K562 (cell line): ENCODE data around the gene CHST15. TPM values are rescaled to one million over a fixed set of nuclear protein-coding genes. Genes with fewer than 3 reads are reported as not detected.

Experiments
- ATAC-seq: fragments of 200-7000 bp; cut with Tn5 transposase; 3 replicates; pipeline ENCODE4 v1.9.1; 2020; ENCODE audit warnings: moderate library complexity
- BruUV-seq: library from RNA; stranded (reverse); fragments of 400-500 nt; replicated peaks from 2 replicates; lab custom pipeline; 2021; lab: Mats Ljungman, UMichigan
- CTCF ChIA-PET: fragments of 300-600 bp; formaldehyde crosslinking; extraction: SDS; loops from one replicate; lab custom pipeline; 2021; ENCODE audit warnings: low intra/inter-chr PET ratio; lab: Yijun Ruan, JAX
- POLR2A ChIA-PET: fragments of 300-600, 350-650 bp; sonication (Branson Sonifier 250); formaldehyde crosslinking; extraction: SDS; loops from one replicate; lab custom pipeline; 2021; ENCODE audit warnings: antibody characterized with exemption, inconsistent platforms; lab: Yijun Ruan, JAX
- DNase-seq, 4 experiments: peaks; one replicate each; pipeline versions ENCODE4 v3.0.0 to v3.0.0-alpha.2; 2011 to 2018; ENCODE audit warnings: low spot score in 3 of 4, mixed read lengths in 3 of 4; ENCODE audit errors: extremely low read depth in 1 of 4
- FAIRE-seq: peaks from 2 replicates; lab custom pipeline; 2011; peaks lifted over from hg19 to GRCh38; lab: Jason Lieb, UNC
- H2AFZ ChIP-seq: 2 replicates; pipeline ENCODE4 v1.6.0; 2011; ENCODE audit warnings: low read depth, low read length, control low read depth, inconsistent platforms
- H3K27ac ChIP-seq: fragments of 200-600 bp; 3 replicates; pipeline ENCODE4 v1.8.0; 2011; ENCODE audit warnings: low read depth, mild to moderate bottlenecking, control low read depth, inconsistent platforms, low read length, moderate library complexity, mixed read lengths; ENCODE audit errors: extremely low read depth
- H3K27me3 ChIP-seq, 2 experiments: fragments of 300-600 bp in 1 of 2; 2 replicates in 1 of 2; 3 replicates in 1 of 2; pipeline versions ENCODE4 v1.6.0 to v1.8.0; 2011; ENCODE audit warnings: inconsistent platforms in 2 of 2, low read length in 2 of 2, mild to moderate bottlenecking in 1 of 2, mixed read lengths in 1 of 2, moderate library complexity in 1 of 2; ENCODE audit not compliant: control insufficient read depth in 2 of 2, insufficient read depth in 2 of 2
- H3K36me3 ChIP-seq: fragments of 300-600 bp; 3 replicates; pipeline ENCODE4 v1.8.0; 2011; ENCODE audit warnings: mild to moderate bottlenecking, low read length, inconsistent platforms; ENCODE audit not compliant: control insufficient read depth, insufficient read depth
- H3K4me1 ChIP-seq, 2 experiments: fragments of 200-600 bp in 1 of 2; replicated peaks in 1 of 2; 2 replicates in 1 of 2; 3 replicates in 1 of 2; pipeline versions ENCODE4 v1.5.1 to v1.8.0; 2011; ENCODE audit warnings: inconsistent platforms in 2 of 2, low read length in 2 of 2, mild to moderate bottlenecking in 1 of 2, mixed read lengths in 1 of 2, moderate library complexity in 1 of 2; ENCODE audit not compliant: control insufficient read depth in 2 of 2, insufficient read depth in 2 of 2
- H3K4me2 ChIP-seq: 2 replicates; pipeline ENCODE4 v1.6.1; 2011; ENCODE audit warnings: low read length, control low read depth, inconsistent platforms, mixed read lengths; ENCODE audit not compliant: insufficient read depth
- H3K4me3 ChIP-seq: fragments of 200-600 bp; sonication (generic), shearing (Covaris generic); 2 replicates; pipeline ENCODE4 v1.5.1; 2016; ENCODE audit warnings: control low read depth, inconsistent platforms
- H3K79me2 ChIP-seq: fragments of 200-600 bp; 3 replicates; pipeline ENCODE4 v1.8.0; 2011; ENCODE audit warnings: low read length, inconsistent platforms; ENCODE audit not compliant: control insufficient read depth, insufficient read depth
- H3K9ac ChIP-seq, 2 experiments: 2 replicates each; pipeline versions ENCODE4 v1.6.0 to v1.6.1; 2011; ENCODE audit warnings: low read depth in 2 of 2, low read length in 2 of 2, control low read depth in 1 of 2, inconsistent platforms in 1 of 2, mild to moderate bottlenecking in 1 of 2, mixed read lengths in 1 of 2; ENCODE audit not compliant: insufficient read depth in 1 of 2
- H3K9me1 ChIP-seq: one replicate; pipeline ENCODE4 v1.6.0; 2011; ENCODE audit warnings: inconsistent platforms, mild to moderate bottlenecking, low read length, moderate library complexity; ENCODE audit not compliant: control insufficient read depth, insufficient read depth
- H3K9me3 ChIP-seq: replicated peaks from 2 replicates; pipeline ENCODE4 v1.5.1; 2011; ENCODE audit warnings: low read depth, low read length, inconsistent platforms; ENCODE audit not compliant: control insufficient read depth, insufficient read depth
- H4K20me1 ChIP-seq: replicated peaks from 2 replicates; pipeline ENCODE4 v1.6.1; 2011; ENCODE audit warnings: low read length, inconsistent platforms, mixed read lengths; ENCODE audit not compliant: control insufficient read depth, insufficient read depth
- ARID2 ChIP-seq: fragments of 450-650 bp; IDR thresholded peaks from 2 replicates; pipeline ENCODE4 v1.6.1; 2017; ENCODE audit warnings: antibody characterized with exemption, mild to moderate bottlenecking
- FOXM1 ChIP-seq, 2 experiments: fragments of 450-650 bp in 1 of 2; sonication (generic) in 1 of 2; formaldehyde crosslinking in 1 of 2; IDR thresholded peaks; 2 replicates each; pipeline versions ENCODE4 v1.6.1 to v1.9.0; 2017 to 2022; ENCODE audit warnings: low read depth in 2 of 2, mild to moderate bottlenecking in 2 of 2, missing genetic modification reagents in 1 of 2, moderate library complexity in 1 of 2
- FOXO4 ChIP-seq: fragments of 450-650 bp; formaldehyde crosslinking; IDR thresholded peaks from 2 replicates; pipeline ENCODE4 v1.4.0; 2020; ENCODE audit warnings: mild to moderate bottlenecking, moderate library complexity
- GATAD2B ChIP-seq: fragments of 450-650 bp; IDR thresholded peaks from 2 replicates; pipeline ENCODE4 v1.6.1; 2017; ENCODE audit warnings: mild to moderate bottlenecking, borderline replicate concordance
- JUND ChIP-seq, 2 experiments: IDR thresholded peaks; 2 replicates in 1 of 2; 3 replicates in 1 of 2; pipeline ENCODE4 v1.6.1; 2011; ENCODE audit warnings: borderline replicate concordance in 2 of 2, low read depth in 2 of 2, low read length in 2 of 2, improper control_type of control experiment in 1 of 2, missing biosample characterization in 1 of 2, missing genetic modification characterization in 1 of 2, missing genetic modification reagents in 1 of 2
- SIX5 ChIP-seq, 2 experiments: IDR thresholded peaks; 2 replicates each; pipeline ENCODE4 v1.6.1; 2011; ENCODE audit warnings: low read length in 2 of 2, borderline replicate concordance in 1 of 2, low read depth in 1 of 2, mild to moderate bottlenecking in 1 of 2, moderate library complexity in 1 of 2; ENCODE audit not compliant: insufficient read depth in 1 of 2
- ZNF76 ChIP-seq: fragments of 250-450 bp; sonication (Bioruptor Pico); IDR thresholded peaks from 2 replicates; pipeline ENCODE4 v1.4.0; 2020; ENCODE audit warnings: mild to moderate bottlenecking, moderate library complexity, borderline replicate concordance
- WGBS: fragments of 100-300 bp; shearing (Covaris generic); methylation state at CpG from one replicate; pipeline ENCODE4 v1.1.6; 2016; ENCODE audit warnings: low coverage, mixed read lengths; ENCODE audit not compliant: insufficient coverage; ENCODE audit errors: missing lambda C conversion rate; 5-methylcytosine and 5-hydroxymethylcytosine counted together
- in situ Hi-C: fragments of 300-500 bp; cut with MboI; formaldehyde crosslinking; loops from 4 replicates; pipeline ENCODE4 v1.15.0; 2018; ENCODE audit warnings: inconsistent platforms, mixed read lengths
- intact Hi-C: fragments of 100-400 bp; cut with micrococcal nuclease; formaldehyde crosslinking; loops from 2 replicates; pipeline ENCODE4 v1.14.2; 2022
- polyA plus RNA-seq, 8 experiments: library from polyadenylated mRNA; depleted of rRNA in 4 of 8; stranded (reverse) in 5 of 8; unstranded in 3 of 8; fragments of >200 nt; fragmentation: Nextera tagmentation in 2 of 8; fragmentation: Illumina TruSeq in 1 of 8; extraction: Ambion mirVana in 2 of 8; extraction: Trizol in 1 of 8; gene quantifications; 2 replicates each; pipeline versions ENCODE4 v1.2.1 to v1.2.3, GENCODE V29; 2011 to 2014; ENCODE audit warnings: inconsistent platforms in 1 of 8, missing spikeins in 1 of 8
- total RNA-seq, 7 experiments: library from RNA; depleted of rRNA in 6 of 7; stranded (reverse); fragments of >200 nt in 6 of 7; fragmentation: Illumina TruSeq in 2 of 7; extraction: Trizol in 2 of 7; gene quantifications; 2 replicates each; pipeline versions ENCODE4 v1.2.1 to v1.2.3, GENCODE V29; 2011 to 2021; ENCODE audit warnings: low replicate concordance in 1 of 7

Gene CHST15
- total and polyA plus RNA-seq, 9 of the 15 experiments (the other 6 are each of a cell fraction or from before 2014, with no cell fraction given), result 0.04 to 0.16 (median 0.08) TPM

GRCh38 chr10:123972481-123973401 lies 120.7 kb downstream of the CHST15 start:
- H3K27ac ChIP-seq, result no peak overlapping the region
- H3K79me2 ChIP-seq, result no peaks in the 10 kb centered on the region
- ATAC-seq (no peak), FAIRE-seq (no peak), DNase-seq (no peak)
- H3K4me2 ChIP-seq, result no peak overlapping the region
- ChIA-PET CTCF (no interaction called here), POLR2A (no interaction called here)
- in situ Hi-C loops, result loop anchor here (25.0 kb wide), 1 partner anchor 935 kb away; no protein-coding TSS in a partner anchor
- H3K9me1 ChIP-seq, result no peaks in the 10 kb centered on the region
- no peak overlapping the region for H3K4me3 ChIP-seq
- H3K9ac ChIP-seq, result no peak overlapping the region
- H3K27me3 ChIP-seq, result no peaks in the 10 kb centered on the region
- no peaks in the 10 kb centered on the region; a peak in 1 of 5 replicates for H3K4me1 ChIP-seq
- TF ChIP-seq FOXM1 (IDR thresholded peaks at IDR 0.05; ENCODE audit: low read depth), result no peak
- TF ChIP-seq FOXM1 (CRISPR knock-in tag; IDR thresholded peaks at IDR 0.05; ENCODE audit: low read depth), result no peak
- no peak for TF ChIP-seq JUND (IDR thresholded peaks at IDR 0.05; ENCODE audit: borderline replicate concordance, low read depth, low read length)
- TF ChIP-seq JUND (tag; IDR thresholded peaks at IDR 0.05; ENCODE audit: borderline replicate concordance, low read depth, low read length), result no peak
- no peak for TF ChIP-seq GATAD2B
- TF ChIP-seq ZNF76 (CRISPR knock-in tag), result no peak
- no peak for TF ChIP-seq ARID2
- no peak for TF ChIP-seq SIX5 (IDR thresholded peaks at IDR 0.05; ENCODE audit: borderline replicate concordance in 1 of 2, insufficient read depth in 1 of 2, low read depth in 1 of 2, low read length in 2 of 2)
- no peak for TF ChIP-seq FOXO4 (CRISPR knock-in tag)
- no peaks in the 10 kb centered on the region for H3K36me3 ChIP-seq
- H3K9me3 ChIP-seq, result no peaks in the 10 kb centered on the region
- WGBS, result 29% methylated on average over 24 of the region's 62 CpGs
- H2AFZ ChIP-seq, result no peak overlapping the region
- intact Hi-C loops, result no loop called here
- no peaks in the 10 kb centered on the region for H4K20me1 ChIP-seq
- BruUV-seq, result no TSS peak
